A549 treated with DMSO at 1 μM for 4 hours (cell line): ENCODE results near the gene NEDD4L. TPM values are rescaled to one million over a fixed set of nuclear protein-coding genes. Genes with fewer than 3 reads are reported as not detected.

ENCODE experiments used
- total RNA-seq: library from RNA; stranded (reverse); fragments of 200-300 nt; extraction: Qiagen RNA extraction; gene quantifications from 5 replicates; pipeline ENCODE4 v1.2.3, GENCODE V29; 2022; ENCODE audit warnings: low read depth

Gene NEDD4L
- total RNA-seq, result 30.6 to 36.7 TPM (median 31.7 TPM) in 5 replicates

GRCh38 chr18:58043491-58044369, at the start of gene NEDD4L:
NEDD4L (plus strand) TSS chr18:58044226; CDS start chr18:58044661, 435 bp downstream.

Other genes with a start within 250 kb of the NEDD4L start
- 9.9 to 13.9 TPM (median 10.6 TPM) in 5 replicates for gene ATP8B1, start 240.9 kb upstream of the NEDD4L start, total RNA-seq